Mononuclear cell (primary cell): ENCODE measurements around the gene PEX14. TPM values are rescaled to one million over a fixed set of nuclear protein-coding genes. Genes with fewer than 3 reads are reported as not detected.

Experiments
- H3K27me3 ChIP-seq: 2 replicates; pipeline ENCODE4 v1.6.0; 2011; ENCODE audit warnings: low read length, control low read depth; ENCODE audit not compliant: insufficient read depth
- H3K4me1 ChIP-seq: 2 replicates; pipeline ENCODE4 v1.5.1; 2011; ENCODE audit warnings: mild to moderate bottlenecking, low read length, control low read depth; ENCODE audit not compliant: insufficient read depth
- H3K4me3 ChIP-seq: 2 replicates; pipeline ENCODE4 v1.5.1; 2011; ENCODE audit warnings: mild to moderate bottlenecking, low read length, moderate library complexity
- H3K9me3 ChIP-seq: 2 replicates; pipeline ENCODE4 v1.5.1; 2011; ENCODE audit warnings: low read depth, mild to moderate bottlenecking, control low read depth, low read length
- total RNA-seq: library from RNA; depleted of rRNA; stranded (reverse); fragments of >200 nt; gene quantifications from one replicate; pipeline ENCODE4 v1.2.3, GENCODE V29; 2012

PEX14 gene
- total RNA-seq, 1 donor: 7.1 TPM

DNA sequence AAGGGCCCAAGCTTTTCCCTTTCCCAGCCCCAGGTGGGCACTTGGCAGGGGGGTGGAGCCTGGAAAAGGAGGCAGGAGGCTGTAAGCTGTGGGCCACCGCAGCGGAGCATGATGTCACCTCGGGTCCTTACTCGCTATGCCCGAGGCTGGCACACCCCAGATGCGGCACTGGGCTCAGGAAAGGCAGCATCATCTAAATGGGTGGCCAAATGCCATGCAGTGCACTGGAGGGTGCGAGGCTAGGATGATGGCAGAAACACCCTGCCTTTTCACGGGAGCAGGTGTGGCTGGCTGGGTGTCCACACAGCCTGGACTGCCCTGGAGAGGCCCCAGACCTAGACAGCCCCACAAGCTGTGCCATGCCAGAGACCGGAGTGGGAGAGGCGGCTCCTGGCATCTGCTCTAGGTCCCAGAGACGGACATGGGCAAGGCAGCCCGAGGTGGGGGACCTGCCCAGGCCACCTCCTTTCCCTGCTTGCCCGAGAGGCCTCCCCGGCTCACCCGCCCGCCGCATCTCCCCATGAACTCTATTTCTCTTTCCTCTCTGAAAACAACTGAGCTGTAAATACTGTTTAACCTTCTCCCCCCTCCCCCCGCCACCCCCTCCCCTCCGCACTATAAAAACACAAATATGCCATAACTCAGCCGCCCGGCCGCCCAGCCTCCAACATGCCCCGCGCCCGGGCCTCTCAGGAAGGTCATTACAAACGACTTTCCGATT, 197.0 kb downstream of the PEX14 start:
- no peaks in the 10 kb centered on the region for H3K9me3 ChIP-seq

GRCh38 chr1:10672343-10673050, 197.7 kb downstream of the PEX14 start:
- H3K27me3 ChIP-seq: no peaks in the 10 kb centered on the region
- no peaks in the 10 kb centered on the region for H3K9me3 ChIP-seq
- no peak overlapping the region for H3K4me3 ChIP-seq
- H3K4me1 ChIP-seq: no peaks in the 10 kb centered on the region

More for the DNA sequence above, 197.0 kb downstream of the PEX14 start:
- H3K4me3 ChIP-seq: no peak overlapping the region
- H3K27me3 ChIP-seq: no peaks in the 10 kb centered on the region
- no peaks in the 10 kb centered on the region for H3K4me1 ChIP-seq

DNA sequence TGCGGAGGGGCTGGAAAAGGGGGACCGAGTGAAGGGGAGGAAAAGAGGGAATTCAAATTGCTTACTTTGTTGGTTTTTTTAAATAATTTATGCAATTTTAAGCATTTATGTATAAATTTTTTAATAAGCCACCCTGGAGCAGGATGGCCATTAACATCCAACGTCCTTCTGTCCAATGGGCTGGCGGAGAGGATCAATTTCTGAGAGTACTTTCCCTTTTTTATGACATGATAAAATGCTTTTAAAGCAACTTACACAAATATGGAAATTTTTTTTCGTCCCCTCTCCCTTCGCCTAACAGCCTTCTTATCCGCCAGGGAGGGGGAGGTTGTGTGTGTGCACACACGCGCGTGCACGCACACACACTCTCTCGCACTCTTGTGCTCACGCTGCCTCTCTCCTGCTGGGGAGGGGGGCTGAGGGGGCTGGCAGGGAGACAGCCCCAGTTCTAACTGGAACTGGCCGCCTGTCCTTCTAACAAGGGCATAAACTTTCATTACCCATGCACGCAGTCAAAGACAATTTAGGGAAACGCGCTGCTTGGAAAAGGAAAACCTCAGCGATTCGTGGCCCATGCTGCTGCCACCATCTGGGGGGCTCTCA, 198.5 kb downstream of the PEX14 start:
- Histone ChIP-seq H3K9me3 (no peaks in the 10 kb centered on the region), H3K4me1 (no peaks in the 10 kb centered on the region), H3K4me3 (no peak overlapping the region), H3K27me3 (no peaks in the 10 kb centered on the region)

- Histone ChIP-seq H3K27me3 (no peaks in the 10 kb centered on the region), H3K9me3 (no peaks in the 10 kb centered on the region), H3K4me1 (no peaks in the 10 kb centered on the region), H3K4me3 (no peak overlapping the region)
Observed at GRCh38 chr1:10674222-10674621, 199.5 kb downstream of the PEX14 start.

DNA sequence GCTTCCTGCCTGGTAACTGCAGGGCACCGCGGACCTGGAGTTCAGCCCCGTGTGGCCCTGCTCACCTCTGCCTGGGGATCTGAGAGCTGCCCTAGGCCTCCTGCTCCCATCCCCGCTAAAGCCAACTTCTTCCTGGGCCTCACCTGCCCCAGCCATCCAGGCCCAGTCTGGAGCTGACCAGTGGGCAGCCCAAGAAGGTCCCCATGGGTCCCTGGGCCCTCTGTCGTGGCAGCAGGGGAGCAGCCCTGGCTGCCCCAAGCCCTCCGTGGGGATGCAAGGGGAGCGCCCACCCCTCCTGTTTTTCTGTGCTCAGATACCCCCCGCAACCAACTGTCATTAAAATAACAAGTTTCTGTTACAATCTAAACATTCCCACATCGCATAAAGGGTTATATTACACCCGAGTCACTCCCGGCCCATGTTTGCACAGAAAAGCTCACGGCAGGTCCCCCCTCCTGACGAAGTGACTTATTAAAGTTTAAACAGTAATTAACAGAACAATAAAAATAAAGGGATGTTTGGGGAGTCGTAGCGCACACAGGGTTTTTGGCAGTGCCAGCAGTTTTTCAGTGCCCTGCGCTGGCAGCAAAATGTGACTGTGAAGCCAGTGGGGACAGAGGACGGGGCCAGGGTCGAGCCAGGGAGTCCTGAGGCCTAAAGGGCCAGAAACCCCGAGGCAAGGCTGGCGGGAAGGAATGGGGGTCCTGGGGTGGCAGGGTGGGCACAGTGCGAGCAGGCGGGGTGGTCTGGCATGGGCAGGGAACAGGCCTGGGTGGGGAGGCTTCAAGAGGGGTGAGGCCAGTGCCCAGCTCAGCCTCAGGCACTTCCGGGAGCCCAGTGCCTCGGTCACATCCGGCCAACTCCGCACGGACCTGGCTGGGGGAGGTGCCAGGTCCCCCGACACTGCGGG, 200.2 kb downstream of the PEX14 start:
- Histone ChIP-seq H3K27me3 (no peaks in the 10 kb centered on the region), H3K4me3 (no peak overlapping the region), H3K9me3 (no peaks in the 10 kb centered on the region), H3K4me1 (no peaks in the 10 kb centered on the region)

DNA sequence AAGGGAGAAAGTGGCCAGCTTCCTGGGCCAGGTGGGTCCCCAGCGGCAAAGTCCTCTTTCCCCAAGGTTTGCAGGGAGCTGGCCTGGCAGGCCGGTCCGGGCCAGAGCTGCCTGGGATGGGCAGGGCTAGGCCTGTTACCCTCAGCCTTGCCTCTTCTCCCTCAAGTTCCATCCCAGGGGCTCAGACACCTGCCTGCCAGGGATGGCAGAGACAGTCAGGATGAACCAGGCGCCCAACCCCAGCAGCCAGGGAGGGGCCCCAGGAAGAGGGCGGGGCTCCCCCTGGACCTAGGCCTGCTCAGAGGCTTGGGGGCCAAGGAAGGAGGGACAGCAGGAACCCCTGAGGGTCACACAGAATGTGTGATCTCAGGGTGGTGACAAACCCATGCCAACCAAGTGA, 201.1 kb downstream of the PEX14 start:
- H3K4me1 ChIP-seq: no peaks in the 10 kb centered on the region
- H3K9me3 ChIP-seq: no peaks in the 10 kb centered on the region
- H3K27me3 ChIP-seq: no peaks in the 10 kb centered on the region
- H3K4me3 ChIP-seq: no peak overlapping the region

GRCh38 chr1:10676963-10677362, 202.2 kb downstream of the PEX14 start:
- H3K9me3 ChIP-seq: no peaks in the 10 kb centered on the region
- no peaks in the 10 kb centered on the region for H3K4me1 ChIP-seq
- no peaks in the 10 kb centered on the region for H3K27me3 ChIP-seq
- no peak overlapping the region for H3K4me3 ChIP-seq

DNA sequence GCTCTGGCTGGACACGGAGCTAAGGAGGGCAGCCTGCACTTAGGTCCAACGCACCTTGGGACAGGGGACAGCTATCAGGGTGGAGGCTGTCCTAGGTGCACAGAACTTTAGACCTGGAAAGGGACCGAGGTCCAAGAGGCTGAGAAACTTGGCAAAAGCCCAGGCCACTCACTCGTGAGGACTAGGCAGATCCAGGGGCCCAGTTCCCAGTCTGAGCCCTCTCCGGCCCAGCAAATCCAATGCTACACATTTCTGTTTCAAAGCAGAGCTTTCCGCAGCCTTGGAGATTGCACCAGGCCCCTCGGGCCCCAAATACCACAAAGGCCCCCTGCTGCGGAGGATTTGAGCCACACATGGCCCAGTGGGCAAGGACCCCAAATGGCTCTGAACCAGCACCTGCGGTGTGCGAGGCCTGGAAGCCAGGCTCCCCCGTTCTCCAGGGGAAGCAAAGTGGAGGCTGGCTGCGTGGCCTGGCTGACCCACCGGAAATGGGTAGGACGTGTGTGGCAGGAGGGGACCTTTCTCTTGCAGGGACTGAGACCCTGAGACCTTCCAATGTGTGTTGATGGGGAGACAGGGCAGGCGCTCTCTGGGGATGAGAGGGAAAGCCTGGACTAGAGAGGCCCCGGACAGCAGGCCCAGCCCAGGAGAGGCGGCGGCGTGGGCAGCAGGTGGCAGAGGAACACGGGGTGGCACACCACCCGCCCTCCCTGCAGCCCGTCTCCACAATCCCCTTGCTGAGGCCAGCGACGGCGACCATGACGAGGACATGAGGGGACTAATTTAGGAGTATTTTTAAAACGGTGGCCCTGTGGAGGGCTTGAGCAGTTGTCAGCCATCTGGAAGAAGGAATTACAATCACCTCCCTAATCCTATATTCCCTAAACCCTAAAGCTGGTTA, 203.0 kb downstream of the PEX14 start:
- H3K4me1 ChIP-seq: no peaks in the 10 kb centered on the region
- H3K27me3 ChIP-seq: no peaks in the 10 kb centered on the region
- H3K4me3 ChIP-seq: no peak overlapping the region
- no peaks in the 10 kb centered on the region for H3K9me3 ChIP-seq

GRCh38 chr1:10678402-10678801, 203.7 kb downstream of the PEX14 start:
- no peaks in the 10 kb centered on the region for H3K27me3 ChIP-seq
- H3K9me3 ChIP-seq: no peaks in the 10 kb centered on the region
- no peak overlapping the region for H3K4me3 ChIP-seq
- no peaks in the 10 kb centered on the region for H3K4me1 ChIP-seq

DNA sequence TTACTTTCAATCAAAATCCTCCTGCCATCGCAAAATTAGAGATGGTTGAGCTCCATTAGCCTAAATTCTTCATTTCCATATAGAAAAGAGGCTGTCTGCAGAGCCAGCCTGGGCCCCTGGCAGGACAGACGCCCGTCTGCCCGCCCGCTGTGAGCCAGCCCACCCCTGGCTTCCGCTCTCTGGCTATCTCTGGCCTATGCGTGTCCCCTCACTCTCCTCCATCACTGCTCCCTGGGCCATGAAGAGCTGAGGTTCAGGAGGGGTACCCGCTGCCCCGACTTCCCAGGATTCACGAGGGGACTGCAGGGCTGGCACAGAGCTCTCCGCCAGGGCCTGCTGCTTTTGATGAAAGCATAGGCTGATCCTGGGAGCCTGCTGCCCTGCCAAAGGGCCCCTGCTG, 204.1 kb downstream of the PEX14 start:
- Histone ChIP-seq H3K4me3 (no peak overlapping the region), H3K4me1 (no peaks in the 10 kb centered on the region), H3K27me3 (no peaks in the 10 kb centered on the region), H3K9me3 (no peaks in the 10 kb centered on the region)

DNA sequence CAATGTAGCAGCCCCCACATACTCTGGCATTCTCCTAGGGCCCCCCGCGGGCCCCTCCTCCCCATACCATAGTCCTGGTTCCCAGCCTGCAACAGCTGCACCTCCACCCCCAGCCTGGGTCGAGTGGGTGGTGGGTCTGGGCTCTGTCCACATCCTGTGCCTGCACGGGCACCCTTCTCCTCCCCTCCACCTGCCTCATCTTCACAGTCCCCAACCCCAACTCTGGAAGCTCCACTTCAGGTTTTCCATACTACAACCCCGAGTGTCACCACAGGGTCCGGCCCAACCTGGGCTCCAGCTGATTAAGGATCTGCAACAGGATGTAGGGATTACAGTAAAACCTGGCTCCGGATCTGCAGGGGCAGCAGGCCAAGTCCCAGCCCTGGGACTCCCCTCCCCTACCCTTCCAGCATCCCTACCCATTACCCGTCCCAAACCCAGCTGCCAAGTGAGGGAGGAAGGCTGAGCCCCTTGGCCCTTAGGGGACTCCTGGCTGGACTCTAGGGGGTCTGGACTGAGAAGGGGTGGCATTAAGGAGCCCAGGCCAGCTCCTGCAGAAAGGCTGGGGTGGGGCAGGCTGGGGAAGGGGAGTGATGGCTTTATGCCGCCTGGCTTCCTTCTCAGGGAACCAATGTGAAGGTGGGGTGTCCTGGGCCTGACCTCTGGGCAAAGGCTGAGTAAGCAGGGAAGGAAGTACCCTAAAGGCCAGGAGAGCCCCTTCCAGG, 204.9 kb downstream of the PEX14 start:
- H3K27me3 ChIP-seq: no peaks in the 10 kb centered on the region
- H3K4me1 ChIP-seq: no peaks in the 10 kb centered on the region
- no peak overlapping the region for H3K4me3 ChIP-seq
- no peaks in the 10 kb centered on the region for H3K9me3 ChIP-seq
